Transverse colon (tissue), 4 donors: ENCODE results near the gene ENTPD1.

ENCODE experiments used
- POLR2AphosphoS5 ChIP-seq, 3 donors: sonication (generic); formaldehyde crosslinking; IDR thresholded peaks; one replicate each; pipeline ENCODE4 v1.6.1; 2016; ENCODE audit warnings: antibody characterized with exemption in 3 of 3
- TF ChIP-seq, protein P1 (sequence below), 5 experiments: fragments of 200-600 bp in 3 of 5; fragments of 450-650 bp in 2 of 5; sonication (generic) in 3 of 5; IDR thresholded peaks; 1 replicate in 2 of 5; 2 replicates in 3 of 5; pipeline ENCODE4 v1.5.1; 2016 to 2017; ENCODE audit warnings: antibody characterized with exemption in 5 of 5, inconsistent platforms in 3 of 5, mild to moderate bottlenecking in 2 of 5, moderate library complexity in 1 of 5

DNA sequence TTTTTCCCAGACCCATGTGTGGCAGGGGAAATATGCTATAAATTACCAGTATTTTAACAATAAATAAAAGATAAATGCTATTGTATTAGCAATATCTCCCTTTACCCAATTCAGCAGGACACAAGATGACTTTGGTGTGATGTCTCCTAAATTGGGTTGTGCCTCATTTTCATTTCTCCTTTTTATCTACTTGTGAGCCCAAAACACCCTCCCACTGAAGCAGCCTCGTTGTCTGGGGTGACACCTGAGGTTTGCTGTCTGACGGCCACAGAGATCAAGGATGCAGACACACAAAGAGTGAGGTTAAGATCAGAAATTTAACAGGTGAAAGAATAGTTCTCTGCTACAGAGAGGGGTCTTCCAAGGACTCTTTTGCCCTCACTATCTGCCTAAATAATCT lies 124.7 kb downstream of the ENTPD1 start:
- TF ChIP-seq, protein P1, sequence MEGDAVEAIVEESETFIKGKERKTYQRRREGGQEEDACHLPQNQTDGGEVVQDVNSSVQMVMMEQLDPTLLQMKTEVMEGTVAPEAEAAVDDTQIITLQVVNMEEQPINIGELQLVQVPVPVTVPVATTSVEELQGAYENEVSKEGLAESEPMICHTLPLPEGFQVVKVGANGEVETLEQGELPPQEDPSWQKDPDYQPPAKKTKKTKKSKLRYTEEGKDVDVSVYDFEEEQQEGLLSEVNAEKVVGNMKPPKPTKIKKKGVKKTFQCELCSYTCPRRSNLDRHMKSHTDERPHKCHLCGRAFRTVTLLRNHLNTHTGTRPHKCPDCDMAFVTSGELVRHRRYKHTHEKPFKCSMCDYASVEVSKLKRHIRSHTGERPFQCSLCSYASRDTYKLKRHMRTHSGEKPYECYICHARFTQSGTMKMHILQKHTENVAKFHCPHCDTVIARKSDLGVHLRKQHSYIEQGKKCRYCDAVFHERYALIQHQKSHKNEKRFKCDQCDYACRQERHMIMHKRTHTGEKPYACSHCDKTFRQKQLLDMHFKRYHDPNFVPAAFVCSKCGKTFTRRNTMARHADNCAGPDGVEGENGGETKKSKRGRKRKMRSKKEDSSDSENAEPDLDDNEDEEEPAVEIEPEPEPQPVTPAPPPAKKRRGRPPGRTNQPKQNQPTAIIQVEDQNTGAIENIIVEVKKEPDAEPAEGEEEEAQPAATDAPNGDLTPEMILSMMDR (IDR thresholded peaks at IDR 0.05), result no peak
- TF ChIP-seq POLR2AphosphoS5 (IDR thresholded peaks at IDR 0.05), result no peak
